Activated CD8-positive, alpha-beta T cell treated with anti-CD3 and anti-CD28 coated beads, Interleukin-2, amount 10 ng/mL, durations not matched to agents 7 days and 5 days (primary cell): ENCODE measurements around the gene ASB7. TPM values are rescaled to one million over a fixed set of nuclear protein-coding genes. Genes with fewer than 3 reads are reported as not detected.

ENCODE experiments used
- total RNA-seq, 2 experiments: library from RNA; stranded (reverse); gene quantifications; one replicate each; pipeline ENCODE4 v1.2.3, GENCODE V29; 2021

Gene ASB7
- total RNA-seq, 2 experiments from 2014 or later: 17.7 to 18.5 TPM

Other genes with a start within 250 kb of the ASB7 start
- under 1 TPM in 1 of 2 experiments, not detected in 1; 0.18 TPM for gene CERS3, start 73.6 kb upstream of the ASB7 start, total RNA-seq
- gene LINS1, start 405 bp upstream of the ASB7 start, total RNA-seq: 10 to 100 TPM; 40.9 to 45.3 TPM